ENCODE results near the gene CMIP.

DNA sequence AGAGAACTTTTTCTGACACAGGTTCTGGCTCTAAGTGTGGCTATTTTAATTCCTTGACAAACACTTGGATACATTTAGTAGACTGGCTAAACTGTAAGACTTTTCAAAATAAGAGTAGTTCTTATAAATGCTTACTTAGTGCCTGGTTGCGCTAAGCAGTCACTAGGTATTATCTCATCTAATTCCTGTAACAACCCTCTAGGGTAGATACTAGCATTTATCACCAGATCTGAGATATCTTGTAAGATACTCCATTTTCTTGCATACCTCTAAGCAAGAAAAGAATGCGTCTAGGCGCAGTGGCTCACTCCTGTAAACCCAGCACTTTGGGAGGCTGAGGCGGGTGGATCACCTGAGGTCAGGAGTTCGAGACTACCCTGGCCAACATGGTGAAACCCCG lies 131.2 kb downstream of the CMIP start:
- TF ChIP-seq, protein P1, sequence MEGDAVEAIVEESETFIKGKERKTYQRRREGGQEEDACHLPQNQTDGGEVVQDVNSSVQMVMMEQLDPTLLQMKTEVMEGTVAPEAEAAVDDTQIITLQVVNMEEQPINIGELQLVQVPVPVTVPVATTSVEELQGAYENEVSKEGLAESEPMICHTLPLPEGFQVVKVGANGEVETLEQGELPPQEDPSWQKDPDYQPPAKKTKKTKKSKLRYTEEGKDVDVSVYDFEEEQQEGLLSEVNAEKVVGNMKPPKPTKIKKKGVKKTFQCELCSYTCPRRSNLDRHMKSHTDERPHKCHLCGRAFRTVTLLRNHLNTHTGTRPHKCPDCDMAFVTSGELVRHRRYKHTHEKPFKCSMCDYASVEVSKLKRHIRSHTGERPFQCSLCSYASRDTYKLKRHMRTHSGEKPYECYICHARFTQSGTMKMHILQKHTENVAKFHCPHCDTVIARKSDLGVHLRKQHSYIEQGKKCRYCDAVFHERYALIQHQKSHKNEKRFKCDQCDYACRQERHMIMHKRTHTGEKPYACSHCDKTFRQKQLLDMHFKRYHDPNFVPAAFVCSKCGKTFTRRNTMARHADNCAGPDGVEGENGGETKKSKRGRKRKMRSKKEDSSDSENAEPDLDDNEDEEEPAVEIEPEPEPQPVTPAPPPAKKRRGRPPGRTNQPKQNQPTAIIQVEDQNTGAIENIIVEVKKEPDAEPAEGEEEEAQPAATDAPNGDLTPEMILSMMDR (IDR thresholded peaks at IDR 0.05; ENCODE audit: borderline replicate concordance, extremely low read depth, low read length, poor library complexity, severe bottlenecking) = no peak
- TF ChIP-seq EZH2 (IDR thresholded peaks at IDR 0.05; ENCODE audit: borderline replicate concordance, low read depth, low read length, severe bottlenecking) = no peak
